Bladder microvascular endothelial cell (primary cell): Measurements from ENCODE around the gene PHOSPHO2. TPM values are rescaled to one million over a fixed set of nuclear protein-coding genes. Genes with fewer than 3 reads are reported as not detected.

Experiments
- total RNA-seq: library from RNA; depleted of rRNA; stranded (reverse); fragments of >200 nt; gene quantifications from 2 replicates; pipeline ENCODE4 v1.2.3, GENCODE V29; 2014

The PHOSPHO2 gene
- total RNA-seq = 2.4 and 3.1 TPM in 2 replicates

GRCh38 chr2:169694113-169694893 is at the start of gene PHOSPHO2, which contains the start of gene CFAP210:
Gene PHOSPHO2, plus strand, starts transcription at chr2:169694469. Its CDS starts 6,503 bp downstream, at chr2:169700972.
Gene CFAP210, minus strand, starts transcription at chr2:169694405. Its CDS starts 78 bp downstream, at chr2:169694327.

Other genes starting within 250 kb of the PHOSPHO2 start
- 1.6 and 3.6 TPM in 2 replicates for gene BBS5, start 215.0 kb upstream of the PHOSPHO2 start, total RNA-seq
- under 0.01 and 0.13 TPM in 2 replicates for gene KLHL41, start 184.8 kb upstream of the PHOSPHO2 start, total RNA-seq
- 15.4 and 27.2 TPM in 2 replicates for gene FASTKD1, start 120.6 kb upstream of the PHOSPHO2 start, total RNA-seq
- 12.0 and 28.2 TPM in 2 replicates for gene PPIG, start 110.1 kb upstream of the PHOSPHO2 start, total RNA-seq
- not detected in 2 replicates for gene CFAP210, start 64 bp upstream of the PHOSPHO2 start, total RNA-seq
- gene KLHL23, start 39.4 kb downstream of the PHOSPHO2 start, total RNA-seq = 6.0 and 36.8 TPM in 2 replicates
- gene SSB, start 104.4 kb downstream of the PHOSPHO2 start, total RNA-seq = 52.6 and 77.5 TPM in 2 replicates
- gene METTL5, start 130.4 kb downstream of the PHOSPHO2 start, total RNA-seq = 29.0 and 35.6 TPM in 2 replicates
- 20.1 and 91.9 TPM in 2 replicates for gene UBR3, start 133.0 kb downstream of the PHOSPHO2 start, total RNA-seq